Cardiac muscle cell (in vitro differentiated cells and primary cell): ENCODE measurements around the gene TNC. TPM values are rescaled to one million over a fixed set of nuclear protein-coding genes. Genes with fewer than 3 reads are reported as not detected.

ENCODE experiments used
- DNase-seq, 2 donors: peaks; one replicate each; pipeline versions ENCODE4 v3.0.0 to v3.0.0-alpha.2; 2010 to 2017; ENCODE audit warnings: low read depth in 1 of 2, low spot score in 1 of 2
- H3K27ac ChIP-seq: fragments of 200-600 bp; sonication (generic); 2 replicates; pipeline ENCODE4 v1.5.1; 2016
- H3K27me3 ChIP-seq: fragments of 200-600 bp; sonication (generic); 2 replicates; pipeline ENCODE4 v1.6.0; 2016; ENCODE audit warnings: control low read depth
- H3K36me3 ChIP-seq: fragments of 200-600 bp; sonication (generic); 2 replicates; pipeline ENCODE4 v1.5.1; 2016; ENCODE audit warnings: control low read depth
- H3K4me1 ChIP-seq: fragments of 200-600 bp; sonication (generic); 2 replicates; pipeline ENCODE4 v1.8.1; 2017; ENCODE audit warnings: low read depth, mild to moderate bottlenecking, mixed run types
- H3K4me3 ChIP-seq: fragments of 200-600 bp; sonication (generic); 2 replicates; pipeline ENCODE4 v1.5.1; 2016; ENCODE audit warnings: mild to moderate bottlenecking
- H3K9me3 ChIP-seq: fragments of 200-600 bp; sonication (generic); 2 replicates; pipeline ENCODE4 v1.5.1; 2017; ENCODE audit warnings: low read depth, mild to moderate bottlenecking, control low read depth
- CTCF ChIP-seq: IDR thresholded peaks from 2 replicates; pipeline ENCODE4 v1.5.1; 2012; ENCODE audit warnings: low read depth, mild to moderate bottlenecking, low read length
- polyA plus RNA-seq: library from polyadenylated mRNA; unstranded; fragments of >200 nt; fragmentation: Nextera tagmentation; extraction: Ambion mirVana; gene quantifications from 2 replicates; pipeline ENCODE4 v1.2.1, GENCODE V29; 2016
- total RNA-seq: library from RNA; depleted of rRNA; stranded (reverse); fragments of >200 nt; gene quantifications from 2 replicates; pipeline ENCODE4 v1.2.3, GENCODE V29; 2016

TNC gene
- total and polyA plus RNA-seq, 2 experiments from 2014 or later: 23.9 to 29.7 TPM

- Histone ChIP-seq H3K4me3 (no peak overlapping the region), H3K4me1 (no peaks in the 10 kb centered on the region), H3K36me3 (no peaks in the 10 kb centered on the region), H3K27ac (no peak overlapping the region), H3K9me3 (no peaks in the 10 kb centered on the region), H3K27me3 (no peaks in the 10 kb centered on the region)
- peak in 1 of 2 donors; percentile 25 for DNase-seq
- no peak for TF ChIP-seq CTCF
These were observed 75.0 kb downstream of the TNC start for GRCh38 chr9:115042781-115043509.

- Histone ChIP-seq H3K4me3 (no peak overlapping the region), H3K9me3 (no peaks in the 10 kb centered on the region), H3K27ac (no peak overlapping the region), H3K4me1 (no peaks in the 10 kb centered on the region), H3K36me3 (no peaks in the 10 kb centered on the region), H3K27me3 (no peaks in the 10 kb centered on the region)
- TF ChIP-seq CTCF: no peak
- DNase-seq: no peak
These were observed 78.3 kb downstream of the TNC start for GRCh38 chr9:115039516-115040120.

- Histone ChIP-seq H3K4me1 (no peaks in the 10 kb centered on the region), H3K36me3 (no peaks in the 10 kb centered on the region), H3K27ac (no peak overlapping the region), H3K4me3 (no peak overlapping the region), H3K27me3 (no peaks in the 10 kb centered on the region), H3K9me3 (no peaks in the 10 kb centered on the region)
- TF ChIP-seq CTCF: no peak
- no peak for DNase-seq
These were observed 79.8 kb downstream of the TNC start for GRCh38 chr9:115038178-115038577.

- TF ChIP-seq CTCF: no peak
- DNase-seq: no peak
- H3K27ac ChIP-seq: no peak overlapping the region
- no peaks in the 10 kb centered on the region for H3K9me3 ChIP-seq
- H3K27me3 ChIP-seq: no peaks in the 10 kb centered on the region
- H3K36me3 ChIP-seq: no peaks in the 10 kb centered on the region
- no peak overlapping the region for H3K4me3 ChIP-seq
- H3K4me1 ChIP-seq: peaks cover 15% of the 10 kb centered on the region
These were observed 81.3 kb downstream of the TNC start for GRCh38 chr9:115036691-115037090.

GRCh38 chr9:115035841-115036612 lies 81.9 kb downstream of the TNC start:
- no peaks in the 10 kb centered on the region for H3K36me3 ChIP-seq
- TF ChIP-seq CTCF: no peak
- peak in 1 of 2 donors; percentile 71 for DNase-seq

More at GRCh38 chr9:115035841-115036612, 81.9 kb downstream of the TNC start:
- Histone ChIP-seq H3K27ac (no peak overlapping the region), H3K4me3 (no peak overlapping the region), H3K4me1 (peaks cover 21% of the 10 kb centered on the region), H3K9me3 (no peaks in the 10 kb centered on the region), H3K27me3 (no peaks in the 10 kb centered on the region)
